ENCODE data around the gene MUC15.
A peak's percentile ranks its signal among the peaks of the same experiment; 100 is the strongest.

MUC15 gene

GRCh38 chr11:26572770-26573402 lies 823 bp upstream of the MUC15 start:
- no peak for DNase-seq

DNA sequence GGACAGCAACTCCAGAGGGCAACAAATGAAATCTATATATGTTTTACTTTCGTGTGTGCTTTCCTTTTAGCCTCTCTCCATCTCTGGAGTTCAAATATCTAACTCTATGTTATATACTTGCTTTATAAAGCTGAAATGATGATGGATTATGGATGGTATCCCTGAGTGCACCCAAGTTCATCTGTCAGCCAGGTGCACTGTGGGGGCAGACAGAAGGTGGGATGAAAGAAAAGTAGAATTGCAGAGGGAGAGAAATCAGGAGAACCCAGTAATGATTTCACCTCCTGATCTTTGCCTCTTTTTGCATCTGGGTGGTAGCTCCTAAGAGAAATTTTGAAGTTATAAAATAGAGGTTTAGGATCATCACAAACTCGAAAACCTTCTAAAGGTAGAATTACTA lies 2.4 kb downstream of the MUC15 start:
- no peak for DNase-seq

DNA sequence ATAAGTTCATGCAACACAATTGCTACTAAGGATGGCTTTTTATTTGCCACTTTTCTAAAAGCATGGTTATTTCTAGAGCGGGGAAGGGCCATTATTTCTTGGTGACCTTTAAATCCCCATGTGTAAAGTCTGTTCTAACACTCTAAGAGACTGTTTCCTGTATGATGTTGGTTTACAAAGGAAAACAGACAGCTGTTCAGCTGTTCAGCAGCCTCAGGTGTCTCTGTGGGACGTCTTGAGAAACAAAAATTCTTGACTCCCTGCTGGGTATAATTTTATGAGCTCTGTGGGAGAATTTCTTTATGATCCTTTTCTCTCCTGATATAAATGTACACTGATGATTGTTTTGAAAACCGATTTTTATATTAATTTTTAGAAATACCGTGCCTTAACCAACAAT lies 13.9 kb downstream of the MUC15 start:
- DNase-seq: peak; percentile 42

DNA sequence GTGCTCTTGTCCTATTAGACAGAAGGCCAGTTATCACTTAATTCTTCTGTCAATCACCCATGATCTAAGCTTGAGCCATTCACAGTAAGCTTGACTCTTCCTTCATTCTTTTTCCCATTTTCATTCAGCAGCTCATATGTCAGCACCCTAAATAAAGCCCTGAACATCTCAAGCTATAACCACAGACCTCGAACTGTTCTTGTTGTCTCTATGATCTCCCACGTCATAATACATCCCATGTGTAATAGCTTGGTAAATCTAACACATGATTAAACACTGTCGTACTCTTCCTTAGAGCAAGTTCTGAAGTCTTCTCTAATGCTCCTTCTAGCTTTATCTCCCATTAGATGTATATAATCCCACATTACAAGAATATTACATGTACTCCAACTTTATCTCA lies 14.4 kb downstream of the MUC15 start:
- no peak for DNase-seq

DNA sequence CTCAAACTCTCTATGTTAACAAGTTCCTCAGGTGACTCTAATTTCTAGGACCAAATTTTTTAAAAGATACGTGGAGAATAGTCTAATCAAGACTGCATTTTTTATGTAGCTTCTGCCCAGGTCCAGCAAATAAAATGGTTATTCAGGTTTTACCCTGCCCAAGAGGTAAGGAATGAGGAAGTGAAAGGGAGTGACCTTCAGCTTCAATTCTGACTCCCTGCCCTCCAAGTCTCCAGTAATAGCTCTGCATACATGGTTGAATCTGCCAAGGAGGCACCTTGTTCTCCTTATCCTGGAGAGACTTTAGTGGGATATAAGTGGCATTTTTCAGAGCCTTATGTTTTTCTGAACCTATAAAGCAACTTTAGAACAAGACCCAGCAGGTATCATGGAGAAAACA lies 15.5 kb downstream of the MUC15 start:
- DNase-seq: no peak

- DNase-seq: no peak
These were observed 17.6 kb downstream of the MUC15 start for GRCh38 chr11:26554455-26554854.

DNA sequence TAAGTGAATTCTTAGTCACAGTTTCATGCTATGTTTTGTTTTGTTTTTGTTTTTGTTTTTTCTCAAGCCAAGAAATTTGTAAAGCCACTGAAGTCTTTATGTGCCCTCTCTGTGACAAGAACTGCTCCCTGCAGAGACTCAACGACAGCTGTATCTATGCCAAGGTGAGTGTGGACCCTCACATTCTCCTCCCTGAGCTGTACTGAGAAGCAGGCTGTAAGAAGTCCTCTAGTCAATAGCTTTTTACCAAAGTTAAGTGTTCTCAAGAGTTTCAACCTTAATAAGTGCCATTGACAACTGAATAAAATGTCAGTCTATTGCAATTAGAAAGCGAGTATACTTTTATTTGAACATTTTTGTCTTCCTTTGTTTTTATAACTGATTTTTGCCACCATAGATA lies 18.9 kb downstream of the MUC15 start:
- DNase-seq: no peak

DNA sequence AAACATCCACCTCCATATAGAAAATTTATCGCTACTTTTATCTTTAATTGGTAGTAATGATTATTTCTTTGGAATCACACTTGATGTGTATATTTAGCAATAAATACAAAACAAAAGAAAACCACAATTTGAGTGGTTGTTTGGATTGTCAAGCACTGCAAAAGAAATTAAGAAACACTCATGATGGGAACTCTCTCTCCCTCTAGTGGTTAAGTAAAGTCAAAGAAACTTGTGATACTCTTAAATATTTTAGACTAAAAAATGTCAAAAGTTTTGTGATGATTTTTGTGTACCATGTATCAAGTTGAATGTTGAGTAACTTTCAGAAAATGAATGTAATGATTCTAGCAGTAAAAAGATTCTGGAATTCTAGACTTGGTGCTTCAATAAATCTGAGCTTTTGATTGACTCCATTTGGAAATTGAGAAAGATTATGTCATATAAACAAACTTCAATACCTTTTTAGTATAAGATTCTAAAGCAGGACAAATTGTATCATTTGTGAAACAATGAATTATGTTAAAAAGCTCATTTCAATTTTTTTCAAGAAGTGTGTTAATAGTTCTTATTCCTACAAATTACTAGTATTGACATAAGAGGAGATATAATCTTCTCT lies 20.8 kb downstream of the MUC15 start:
- no peak for DNase-seq

- DNase-seq: no peak
These were observed 22.0 kb downstream of the MUC15 start for GRCh38 chr11:26550022-26550421.

DNA sequence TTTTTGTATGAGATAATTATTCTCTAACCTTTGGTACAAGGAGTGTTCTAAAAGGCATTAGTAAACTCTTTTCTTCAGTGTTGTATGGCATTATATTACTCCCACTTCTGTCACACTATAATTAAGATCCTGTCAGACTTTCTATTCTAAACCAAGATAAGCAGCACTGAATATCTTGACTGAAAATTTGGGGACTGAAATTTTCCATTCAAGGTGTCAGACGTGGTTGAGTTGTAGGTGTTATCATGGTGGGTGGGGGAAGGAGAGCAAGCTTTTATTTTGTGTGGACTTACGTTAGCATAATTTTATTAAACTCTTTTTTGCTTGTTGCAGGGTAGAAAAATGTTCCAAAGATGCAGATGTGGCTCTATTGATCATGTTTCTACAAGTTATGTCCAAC lies 22.9 kb downstream of the MUC15 start:
- DNase-seq: no peak

- DNase-seq: no peak
These were observed 30.2 kb downstream of the MUC15 start for GRCh38 chr11:26541870-26542269.

DNA sequence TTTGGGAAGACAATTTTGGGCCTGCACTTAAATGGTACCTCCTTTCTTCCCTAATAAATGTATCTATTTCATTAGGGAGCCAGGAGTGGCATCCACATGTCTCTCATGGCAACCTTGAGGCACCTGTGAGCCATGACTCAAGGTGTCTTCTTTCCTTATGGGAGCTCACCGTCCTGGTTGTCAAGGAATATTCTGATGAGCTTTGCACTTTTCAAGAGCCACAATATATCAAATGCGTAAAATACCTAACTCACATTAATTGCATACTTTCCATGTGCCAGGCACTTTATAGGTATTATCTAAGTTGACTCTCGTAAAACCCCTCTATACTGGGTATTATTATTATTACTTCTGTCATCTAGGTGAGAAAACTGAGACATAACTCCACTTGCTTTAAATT lies 32.5 kb downstream of the MUC15 start:
- no peak for DNase-seq

DNA sequence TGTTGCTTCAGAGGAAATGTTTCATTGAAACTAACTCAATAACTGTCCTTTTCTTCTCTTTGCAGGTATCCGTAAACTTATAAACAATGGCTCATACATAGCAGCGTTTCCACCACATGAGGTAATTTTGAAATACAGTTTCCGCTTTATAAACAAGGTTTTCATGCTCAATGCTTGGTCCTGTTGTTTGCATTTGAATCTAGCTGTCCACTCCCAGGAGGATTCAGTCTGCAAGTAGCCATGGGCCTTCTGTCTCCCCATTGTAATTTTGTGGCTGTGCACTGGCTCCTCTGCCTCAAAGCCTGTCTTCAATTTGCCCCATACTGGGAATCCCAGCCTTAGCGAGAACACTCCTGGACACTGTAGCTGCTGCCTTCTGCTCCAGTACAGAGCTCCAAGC lies 34.7 kb downstream of the MUC15 start:
- DNase-seq: no peak

DNA sequence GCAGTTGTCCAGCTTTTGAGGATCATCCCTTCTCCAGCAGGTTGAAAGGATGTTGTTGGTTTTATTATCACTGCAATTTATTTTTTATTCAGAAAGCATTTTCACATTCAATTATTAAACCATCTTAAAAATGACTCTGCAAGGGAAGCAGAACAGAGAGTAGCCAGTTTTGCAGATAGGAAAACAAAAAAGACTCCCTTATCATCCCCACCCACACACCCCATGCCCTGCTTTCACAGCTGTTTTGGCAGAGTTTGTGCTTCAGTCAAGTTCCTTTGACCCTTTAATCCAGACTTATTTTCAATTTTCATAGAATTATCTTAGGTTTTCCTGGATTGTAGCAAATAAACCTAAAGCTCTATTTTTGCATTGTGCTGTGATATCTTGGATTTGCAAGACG lies 44.4 kb downstream of the MUC15 start:
- DNase-seq: no peak

DNA sequence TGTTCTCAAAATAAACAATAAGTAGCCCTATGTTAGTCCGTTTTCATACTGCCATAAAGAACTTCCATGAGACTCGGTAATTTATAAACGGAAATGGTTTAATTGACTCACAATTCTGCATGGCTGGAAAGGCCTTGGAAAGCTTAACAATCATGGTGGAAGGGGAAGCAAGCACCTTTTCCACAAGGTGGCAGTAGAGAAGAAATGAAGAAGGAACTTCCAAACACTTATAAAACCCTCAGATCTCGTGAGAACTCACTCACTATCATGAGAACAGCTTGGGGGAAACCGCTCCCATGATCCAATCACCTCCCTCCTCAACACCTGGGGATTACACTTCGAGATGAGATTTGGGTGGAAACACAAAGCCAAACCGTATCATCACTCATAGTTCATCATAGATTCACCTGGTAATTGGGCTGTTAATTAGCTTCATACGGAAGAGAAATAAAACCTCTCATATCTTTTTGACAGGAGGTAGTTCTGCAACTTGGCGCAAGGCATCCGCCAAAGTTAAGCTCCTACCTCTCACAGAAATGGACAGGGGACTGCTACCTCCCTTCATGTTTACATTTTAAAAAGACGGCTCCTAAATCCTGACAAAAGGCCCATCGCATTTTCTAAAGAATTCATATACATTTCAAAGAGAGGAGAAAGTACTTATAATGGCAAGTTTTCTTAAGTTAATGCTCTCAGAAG lies 49.0 kb downstream of the MUC15 start:
- no peak for DNase-seq

GRCh38 chr11:26519469-26519868 lies 52.6 kb downstream of the MUC15 start:
- DNase-seq: no peak

DNA sequence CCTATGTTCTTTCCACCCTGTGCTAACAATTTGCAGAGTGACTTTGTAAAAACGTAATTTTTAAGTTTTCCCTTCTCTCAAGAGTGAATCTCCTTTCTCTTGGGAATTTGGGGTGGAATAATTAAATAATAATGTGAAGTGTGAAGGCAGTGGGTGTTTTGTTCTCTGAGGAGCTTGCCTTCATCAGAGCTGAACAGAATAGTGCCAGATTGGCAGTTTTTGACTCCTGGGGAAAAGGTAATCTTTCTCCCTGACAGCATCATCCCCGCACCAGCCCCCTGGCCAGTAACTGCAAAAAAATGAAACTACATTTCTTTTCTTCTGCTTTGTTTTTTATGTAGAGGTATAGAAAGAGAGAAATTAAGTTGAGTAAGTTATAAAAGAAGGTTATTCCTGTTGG lies 59.9 kb downstream of the MUC15 start:
- DNase-seq: no peak

DNA sequence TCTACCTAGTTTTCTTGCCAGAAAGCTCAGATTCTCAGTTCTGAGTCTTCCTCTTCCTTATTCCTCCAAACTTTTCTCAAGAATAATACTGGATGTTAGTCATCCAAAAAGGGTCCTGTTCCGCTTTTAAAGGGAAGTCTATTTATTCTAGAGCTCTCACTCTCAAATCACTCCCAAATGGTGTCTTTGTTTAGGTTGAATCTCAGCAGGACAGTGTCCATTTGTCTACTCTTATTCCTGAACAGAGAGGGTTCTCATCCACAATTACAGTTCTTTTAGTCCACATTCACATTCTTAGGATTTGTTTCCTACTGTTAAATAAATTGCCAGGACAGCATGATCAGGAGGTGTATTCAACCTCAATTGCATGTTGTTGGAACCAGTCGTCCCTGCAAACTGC lies 61.3 kb downstream of the MUC15 start:
- DNase-seq: no peak

GRCh38 chr11:26510164-26510563 lies 61.9 kb downstream of the MUC15 start:
- DNase-seq: no peak
